ENCODE measurements around the gene CD72.
A peak's percentile ranks its signal among the peaks of the same experiment; 100 is the strongest.

CD72 gene

DNA sequence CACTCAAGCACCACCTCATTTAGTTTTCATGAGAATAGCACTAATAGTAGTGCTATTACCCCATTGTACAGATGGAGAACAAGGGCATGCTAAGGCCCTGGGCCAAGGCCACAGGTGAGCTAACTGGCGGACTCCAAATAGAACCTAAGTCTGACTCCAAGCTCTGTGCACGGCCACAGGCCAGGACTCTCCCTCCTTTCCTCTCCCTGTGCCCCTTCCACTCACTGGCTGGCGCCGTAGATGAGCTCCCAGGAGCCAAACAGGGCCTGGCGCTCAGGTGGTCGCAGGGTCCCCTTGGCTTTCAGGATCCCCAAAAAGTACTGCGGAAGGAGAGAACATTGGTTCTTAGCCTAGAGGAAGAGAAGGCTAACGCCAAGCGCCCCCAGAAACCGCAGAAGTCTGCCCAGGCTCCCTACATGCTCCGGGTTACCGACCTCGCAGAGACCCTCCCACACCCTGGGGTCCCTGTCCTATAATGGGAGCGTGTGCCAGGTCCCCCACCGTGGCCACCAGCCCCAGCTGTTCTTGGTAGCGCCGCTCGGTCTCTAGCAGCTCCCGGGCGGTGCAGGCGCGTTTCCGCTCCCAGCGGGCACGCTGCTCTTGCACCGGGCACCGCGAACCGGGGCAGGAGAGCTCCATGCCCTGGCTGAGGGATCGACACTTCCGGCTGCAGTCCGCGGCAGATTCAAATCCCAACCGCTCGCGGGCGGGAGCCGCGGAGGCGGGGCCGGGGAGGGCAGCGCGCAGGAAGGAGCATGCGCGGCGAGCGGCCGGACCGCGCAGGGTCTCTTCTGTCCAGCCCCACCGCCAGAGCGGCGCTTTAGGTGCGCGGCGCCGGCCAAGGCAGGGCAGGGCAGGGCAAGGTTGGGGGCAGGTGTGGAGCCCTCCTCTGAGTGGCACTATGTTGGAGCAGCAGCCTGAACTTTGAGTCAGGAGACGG, 46.6 kb upstream of the CD72 start, which contains the start of gene ARHGEF39:
TSS of gene ARHGEF39 (minus strand) at position 665 of the 940 bp plus-strand sequence. CDS start at position 639, 26 bp downstream.
- TF ChIP-seq MYC (IDR thresholded peaks at IDR 0.05; ENCODE audit: low read depth, low read length) (peak; percentile 74), POLR2A (IDR thresholded peaks at IDR 0.05; ENCODE audit: extremely low read depth, insufficient read length) (peak; percentile 28)
- TF ChIP-seq, protein P1, sequence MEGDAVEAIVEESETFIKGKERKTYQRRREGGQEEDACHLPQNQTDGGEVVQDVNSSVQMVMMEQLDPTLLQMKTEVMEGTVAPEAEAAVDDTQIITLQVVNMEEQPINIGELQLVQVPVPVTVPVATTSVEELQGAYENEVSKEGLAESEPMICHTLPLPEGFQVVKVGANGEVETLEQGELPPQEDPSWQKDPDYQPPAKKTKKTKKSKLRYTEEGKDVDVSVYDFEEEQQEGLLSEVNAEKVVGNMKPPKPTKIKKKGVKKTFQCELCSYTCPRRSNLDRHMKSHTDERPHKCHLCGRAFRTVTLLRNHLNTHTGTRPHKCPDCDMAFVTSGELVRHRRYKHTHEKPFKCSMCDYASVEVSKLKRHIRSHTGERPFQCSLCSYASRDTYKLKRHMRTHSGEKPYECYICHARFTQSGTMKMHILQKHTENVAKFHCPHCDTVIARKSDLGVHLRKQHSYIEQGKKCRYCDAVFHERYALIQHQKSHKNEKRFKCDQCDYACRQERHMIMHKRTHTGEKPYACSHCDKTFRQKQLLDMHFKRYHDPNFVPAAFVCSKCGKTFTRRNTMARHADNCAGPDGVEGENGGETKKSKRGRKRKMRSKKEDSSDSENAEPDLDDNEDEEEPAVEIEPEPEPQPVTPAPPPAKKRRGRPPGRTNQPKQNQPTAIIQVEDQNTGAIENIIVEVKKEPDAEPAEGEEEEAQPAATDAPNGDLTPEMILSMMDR (IDR thresholded peaks at IDR 0.05; ENCODE audit: low read depth, low read length) = peak; percentile 19
- TF ChIP-seq, protein P2, sequence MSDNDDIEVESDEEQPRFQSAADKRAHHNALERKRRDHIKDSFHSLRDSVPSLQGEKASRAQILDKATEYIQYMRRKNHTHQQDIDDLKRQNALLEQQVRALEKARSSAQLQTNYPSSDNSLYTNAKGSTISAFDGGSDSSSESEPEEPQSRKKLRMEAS (IDR thresholded peaks at IDR 0.05; ENCODE audit: low read depth, low read length) = peak; percentile 64; the same call in 1 of the 2 replicates
- peak; percentile 86 for DNase-seq (ENCODE audit: low read depth)
- H3K4me3 ChIP-seq (ENCODE audit: low read depth, low read length) = peak within 1 kb of the TSS; percentile 71

DNA sequence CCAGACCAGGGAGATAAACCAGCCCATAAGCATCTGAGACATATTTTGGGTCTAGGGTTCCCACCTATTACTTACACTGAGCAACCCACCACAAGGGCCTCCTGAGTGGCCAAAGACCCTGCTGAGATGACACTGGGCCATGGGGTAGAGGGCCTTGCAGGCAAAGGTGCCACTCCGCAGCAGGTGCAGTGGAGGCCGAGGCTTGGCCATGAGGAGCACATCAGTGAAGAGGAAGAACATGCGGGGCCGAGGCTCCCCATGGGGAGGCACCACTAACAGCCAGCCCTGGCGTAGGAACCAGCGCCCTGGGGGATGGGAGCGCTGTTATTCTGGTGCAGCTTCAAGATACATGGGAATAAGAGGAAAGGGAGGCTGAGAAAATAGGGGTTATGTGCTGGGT, 44.2 kb upstream of the CD72 start:
- no peak for DNase-seq (ENCODE audit: low read depth)
- no peak for TF ChIP-seq POLR2A (IDR thresholded peaks at IDR 0.05; ENCODE audit: extremely low read depth, insufficient read length)
- TF ChIP-seq, protein P2 (IDR thresholded peaks at IDR 0.05; ENCODE audit: low read depth, low read length) = no peak
- no peak for TF ChIP-seq MYC (IDR thresholded peaks at IDR 0.05; ENCODE audit: low read depth, low read length)
- TF ChIP-seq, protein P1 (IDR thresholded peaks at IDR 0.05; ENCODE audit: low read depth, low read length) = no peak
- no peak overlapping the region for H3K4me3 ChIP-seq (ENCODE audit: low read depth, low read length)

DNA sequence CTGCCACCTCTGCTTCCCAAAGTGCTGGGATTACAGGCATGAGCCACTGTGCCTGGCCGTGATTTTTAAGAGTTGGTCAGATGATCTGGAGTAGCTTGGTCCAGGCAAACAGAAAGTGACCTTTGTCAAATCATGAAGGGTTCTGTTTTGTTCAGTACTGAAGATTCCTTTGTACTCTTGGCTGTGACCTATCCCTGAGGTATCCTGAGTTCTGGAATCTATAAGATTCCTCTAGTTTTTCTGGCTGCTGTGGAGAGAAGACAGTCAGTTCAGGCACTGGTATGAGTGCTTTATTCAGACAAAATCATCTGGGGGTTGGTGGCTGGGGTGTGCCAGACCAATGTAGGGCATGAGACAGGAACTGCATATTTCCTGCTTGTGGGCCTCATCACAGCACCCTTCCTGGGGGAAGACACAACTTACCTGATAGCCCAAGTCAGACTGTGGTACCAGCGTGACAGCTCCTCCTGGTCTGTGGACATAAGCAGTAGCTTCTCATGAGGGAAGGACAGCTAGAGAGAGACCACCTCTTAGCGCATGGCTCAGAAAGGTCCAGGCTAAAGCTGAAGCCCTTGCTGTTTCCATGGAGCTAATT, 43.6 kb upstream of the CD72 start:
- no peak overlapping the region for H3K4me3 ChIP-seq (ENCODE audit: low read depth, low read length)
- TF ChIP-seq MYC (IDR thresholded peaks at IDR 0.05; ENCODE audit: low read depth, low read length) = no peak
- TF ChIP-seq POLR2A (IDR thresholded peaks at IDR 0.05; ENCODE audit: extremely low read depth, insufficient read length) = no peak
- TF ChIP-seq, protein P1 (IDR thresholded peaks at IDR 0.05; ENCODE audit: low read depth, low read length) = no peak
- TF ChIP-seq, protein P2 (IDR thresholded peaks at IDR 0.05; ENCODE audit: low read depth, low read length) = no peak
- DNase-seq (ENCODE audit: low read depth) = no peak

GRCh38 chr9:35660966-35661415, 42.8 kb upstream of the CD72 start:
- H3K4me3 ChIP-seq (ENCODE audit: low read depth, low read length) = no peak overlapping the region
- DNase-seq (ENCODE audit: low read depth) = no peak
- TF ChIP-seq, protein P1 (IDR thresholded peaks at IDR 0.05; ENCODE audit: low read depth, low read length) = peak; percentile 4
- TF ChIP-seq MYC (IDR thresholded peaks at IDR 0.05; ENCODE audit: low read depth, low read length) (no peak), POLR2A (IDR thresholded peaks at IDR 0.05; ENCODE audit: extremely low read depth, insufficient read length) (no peak)

- peak; percentile 18 for DNase-seq (ENCODE audit: low read depth)
- no peak for TF ChIP-seq POLR2A (IDR thresholded peaks at IDR 0.05; ENCODE audit: extremely low read depth, insufficient read length)
- TF ChIP-seq MYC (IDR thresholded peaks at IDR 0.05; ENCODE audit: low read depth, low read length) = no peak
- TF ChIP-seq, protein P1 (IDR thresholded peaks at IDR 0.05; ENCODE audit: low read depth, low read length) = no peak
- TF ChIP-seq, protein P2 (IDR thresholded peaks at IDR 0.05; ENCODE audit: low read depth, low read length) = no peak
- peak overlapping the region; percentile 65 for H3K4me3 ChIP-seq (ENCODE audit: low read depth, low read length)
These were observed 41.1 kb upstream of the CD72 start for GRCh38 chr9:35659340-35659739.

Data from NB4 (cell line).